ENCODE results near the gene DHRSX. TPM values are rescaled to one million over a fixed set of nuclear protein-coding genes. Genes with fewer than 3 reads are reported as not detected.
A peak's percentile ranks its signal among the peaks of the same experiment; 100 is the strongest.

The DHRSX gene
- polyA plus RNA-seq, 2 of the 4 experiments (the other 2 are of a cell fraction) = 32.1 to 56.3 TPM

DNA sequence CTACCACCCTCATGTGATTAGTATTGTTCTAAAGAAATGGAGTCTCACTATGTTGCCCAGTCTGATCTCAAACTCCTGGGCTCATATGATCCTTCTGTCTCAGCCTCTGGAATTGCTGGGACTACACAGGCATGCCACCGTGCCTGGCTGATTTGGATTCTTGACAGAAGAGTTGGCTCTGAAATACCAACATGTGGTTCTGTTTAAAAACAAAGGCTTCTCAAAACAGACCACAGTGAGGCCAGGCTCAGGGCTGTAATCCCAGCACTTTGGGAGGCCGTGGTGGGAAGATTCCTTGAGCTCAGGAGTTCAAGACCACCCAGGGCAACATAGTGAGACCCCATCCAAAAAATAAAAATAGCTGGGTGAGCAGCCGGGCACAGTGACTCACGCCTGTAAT lies 126.7 kb downstream of the DHRSX start (continued):
- TF ChIP-seq, protein P1, sequence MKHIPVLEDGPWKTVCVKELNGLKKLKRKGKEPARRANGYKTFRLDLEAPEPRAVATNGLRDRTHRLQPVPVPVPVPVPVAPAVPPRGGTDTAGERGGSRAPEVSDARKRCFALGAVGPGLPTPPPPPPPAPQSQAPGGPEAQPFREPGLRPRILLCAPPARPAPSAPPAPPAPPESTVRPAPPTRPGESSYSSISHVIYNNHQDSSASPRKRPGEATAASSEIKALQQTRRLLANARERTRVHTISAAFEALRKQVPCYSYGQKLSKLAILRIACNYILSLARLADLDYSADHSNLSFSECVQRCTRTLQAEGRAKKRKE (CRISPR knock-in tag; IDR thresholded peaks at IDR 0.05; ENCODE audit: low read depth) = no peak

DNA sequence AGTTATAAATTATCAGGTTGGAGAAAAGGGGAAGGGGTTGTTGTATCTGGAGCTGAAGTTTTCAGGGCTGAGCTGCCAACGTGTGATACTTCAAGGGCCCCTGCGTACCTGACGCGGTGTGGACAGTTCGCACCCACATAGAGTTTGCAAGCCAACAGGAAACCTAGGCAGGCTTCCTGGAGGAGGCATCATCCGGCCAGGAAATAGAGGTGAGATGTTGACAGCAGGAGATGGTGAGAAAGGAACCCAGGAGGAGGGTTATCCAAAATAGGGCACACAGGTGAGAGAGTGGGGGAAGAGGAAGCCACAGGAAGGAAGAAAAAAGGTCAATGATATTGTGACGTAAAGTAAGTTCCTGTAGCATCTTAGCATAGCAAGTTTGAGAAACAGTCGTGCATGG lies 127.2 kb downstream of the DHRSX start:
- Histone ChIP-seq H3K4me2 (no peak overlapping the region), H3K9me3 (no peaks in the 10 kb centered on the region), H3K27ac (no peak overlapping the region), H3K4me3 (no peak overlapping the region), H3K4me1 (no peaks in the 10 kb centered on the region)
- POLR2A ChIA-PET = no interaction called here
- FAIRE-seq = no peak
- WGBS (ENCODE audit: missing lambda C conversion rate) = 90% methylated on average over 8 of the region's 8 CpGs
- ATAC-seq = no peak
- TF ChIP-seq, protein P2, sequence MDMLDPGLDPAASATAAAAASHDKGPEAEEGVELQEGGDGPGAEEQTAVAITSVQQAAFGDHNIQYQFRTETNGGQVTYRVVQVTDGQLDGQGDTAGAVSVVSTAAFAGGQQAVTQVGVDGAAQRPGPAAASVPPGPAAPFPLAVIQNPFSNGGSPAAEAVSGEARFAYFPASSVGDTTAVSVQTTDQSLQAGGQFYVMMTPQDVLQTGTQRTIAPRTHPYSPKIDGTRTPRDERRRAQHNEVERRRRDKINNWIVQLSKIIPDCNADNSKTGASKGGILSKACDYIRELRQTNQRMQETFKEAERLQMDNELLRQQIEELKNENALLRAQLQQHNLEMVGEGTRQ (IDR thresholded peaks at IDR 0.05) = no peak
- peak; percentile 95 for TF ChIP-seq ZFP36 (IDR thresholded peaks at IDR 0.05; ENCODE audit: borderline replicate concordance, partially characterized antibody)
- DNase-seq (ENCODE audit: low read depth in 1 of 2, low spot score in 1 of 2) = no peak
- CTCF ChIA-PET = no interaction called here

DNA sequence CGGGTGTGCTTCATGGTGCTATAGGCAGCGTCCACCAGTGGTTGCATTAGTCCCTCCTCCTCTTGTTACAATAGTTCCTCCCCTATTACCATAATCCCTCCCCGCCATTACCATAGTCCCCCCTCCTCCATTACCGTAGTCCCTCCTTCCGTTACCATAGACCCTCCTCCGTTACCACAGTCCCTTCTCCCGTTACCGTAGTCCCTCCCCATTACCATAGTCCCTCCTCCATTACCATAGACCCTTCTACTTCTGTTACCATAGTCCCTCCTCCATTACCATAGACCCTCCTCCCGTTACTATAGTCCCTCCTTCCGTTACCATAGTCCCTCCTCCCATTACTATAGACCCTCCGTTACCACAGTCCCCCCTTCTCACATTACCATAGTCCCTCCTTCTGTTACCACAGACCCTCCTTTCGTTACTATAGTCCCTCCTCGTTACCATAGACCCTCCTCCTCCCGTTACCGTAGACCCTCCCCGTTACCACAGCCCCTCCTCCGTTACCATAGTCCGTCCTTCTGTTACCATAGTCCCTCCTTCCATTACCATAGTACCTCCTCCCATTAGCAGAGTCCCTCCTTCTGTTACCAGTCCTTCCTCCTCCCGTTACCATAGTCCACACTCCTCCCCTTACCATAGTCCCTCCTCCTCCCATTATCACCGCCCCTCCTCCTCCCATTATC lies 129.6 kb downstream of the DHRSX start:
- no peaks in the 10 kb centered on the region for H3K9me3 ChIP-seq
- no peak overlapping the region for H3K27ac ChIP-seq
- no peak for DNase-seq (ENCODE audit: low read depth in 1 of 2, low spot score in 1 of 2)
- CTCF ChIA-PET = no interaction called here
- no peak for FAIRE-seq
- H3K4me2 ChIP-seq = no peak overlapping the region
- POLR2A ChIA-PET = no interaction called here
- peak; percentile 43 to 54; a peak in 3 of 6 replicates for ATAC-seq
- no peak overlapping the region for H3K4me3 ChIP-seq
- WGBS (ENCODE audit: missing lambda C conversion rate) = 87% methylated on average over 20 of the region's 20 CpGs
- H3K4me1 ChIP-seq = no peaks in the 10 kb centered on the region
- TF ChIP-seq FOSL2 (IDR thresholded peaks at IDR 0.05) (no peak), FOSL2 (CRISPR knock-in tag; IDR thresholded peaks at IDR 0.05) (no peak), ZFP36 (IDR thresholded peaks at IDR 0.05; ENCODE audit: borderline replicate concordance, partially characterized antibody) (no peak), GATA3 (IDR thresholded peaks at IDR 0.05; ENCODE audit: borderline replicate concordance) (no peak), RNF2 (IDR thresholded peaks at IDR 0.05; ENCODE audit: borderline replicate concordance, low read depth) (no peak), POLR2A (IDR thresholded peaks at IDR 0.05; ENCODE audit: low read length) (no peak), ZNF302 (CRISPR knock-in tag; IDR thresholded peaks at IDR 0.05) (no peak), CBX2 (IDR thresholded peaks at IDR 0.05; ENCODE audit: borderline replicate concordance, low read depth) (no peak), ESRRA (IDR thresholded peaks at IDR 0.05; ENCODE audit: borderline replicate concordance, low read length) (no peak), EP300 (IDR thresholded peaks at IDR 0.05) (no peak), MAFK (IDR thresholded peaks at IDR 0.05; ENCODE audit: partially characterized antibody) (no peak), FOSB (CRISPR knock-in tag; IDR thresholded peaks at IDR 0.05) (no peak)
- TF ChIP-seq, protein P3, sequence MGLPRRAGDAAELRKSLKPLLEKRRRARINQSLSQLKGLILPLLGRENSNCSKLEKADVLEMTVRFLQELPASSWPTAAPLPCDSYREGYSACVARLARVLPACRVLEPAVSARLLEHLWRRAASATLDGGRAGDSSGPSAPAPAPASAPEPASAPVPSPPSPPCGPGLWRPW (IDR thresholded peaks at IDR 0.05) = no peak
- TF ChIP-seq, protein P4, sequence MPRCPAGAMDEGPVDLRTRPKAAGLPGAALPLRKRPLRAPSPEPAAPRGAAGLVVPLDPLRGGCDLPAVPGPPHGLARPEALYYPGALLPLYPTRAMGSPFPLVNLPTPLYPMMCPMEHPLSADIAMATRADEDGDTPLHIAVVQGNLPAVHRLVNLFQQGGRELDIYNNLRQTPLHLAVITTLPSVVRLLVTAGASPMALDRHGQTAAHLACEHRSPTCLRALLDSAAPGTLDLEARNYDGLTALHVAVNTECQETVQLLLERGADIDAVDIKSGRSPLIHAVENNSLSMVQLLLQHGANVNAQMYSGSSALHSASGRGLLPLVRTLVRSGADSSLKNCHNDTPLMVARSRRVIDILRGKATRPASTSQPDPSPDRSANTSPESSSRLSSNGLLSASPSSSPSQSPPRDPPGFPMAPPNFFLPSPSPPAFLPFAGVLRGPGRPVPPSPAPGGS (IDR thresholded peaks at IDR 0.05) = no peak

DNA sequence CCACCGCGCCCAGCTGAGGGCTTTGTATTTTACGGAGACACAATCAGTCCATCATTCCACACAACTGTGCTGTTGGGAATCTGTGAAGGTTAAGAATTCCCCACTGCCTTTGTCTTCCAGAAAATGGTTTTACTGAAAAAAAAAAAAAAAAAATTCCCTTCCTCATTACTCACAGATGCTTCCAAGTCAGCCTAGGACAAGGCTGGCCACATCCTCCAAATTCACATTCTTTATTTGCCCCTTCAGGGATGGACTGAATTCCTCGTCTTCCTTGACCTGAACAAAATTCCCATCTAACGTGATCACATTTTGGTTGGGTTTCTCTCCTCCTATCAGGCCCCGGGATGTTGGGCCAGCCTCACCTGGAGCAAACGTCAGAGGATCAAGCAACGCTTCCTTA lies 130.3 kb downstream of the DHRSX start:
- Histone ChIP-seq H3K27ac (no peak overlapping the region), H3K9me3 (no peaks in the 10 kb centered on the region), H3K4me1 (no peaks in the 10 kb centered on the region), H3K4me2 (no peak overlapping the region), H3K4me3 (no peak overlapping the region)
- FAIRE-seq (no peak), ATAC-seq (peak in 1 of 2 experiments; percentile 54; a peak in 3 of 6 replicates), DNase-seq (ENCODE audit: low read depth in 1 of 2, low spot score in 1 of 2) (no peak)
- CTCF ChIA-PET = no interaction called here
- TF ChIP-seq HOXB5 (CRISPR knock-in tag; IDR thresholded peaks at IDR 0.05) = no peak
- TF ChIP-seq PHF8 (IDR thresholded peaks at IDR 0.05; ENCODE audit: borderline replicate concordance, low read depth) = no peak
- TF ChIP-seq JUNB (IDR thresholded peaks at IDR 0.05) = no peak
- TF ChIP-seq, protein P2 (IDR thresholded peaks at IDR 0.05) = no peak
- no peak for TF ChIP-seq CEBPB (IDR thresholded peaks at IDR 0.05)
- TF ChIP-seq SMC3 (IDR thresholded peaks at IDR 0.05) = no peak
- no peak for TF ChIP-seq ESRRA (IDR thresholded peaks at IDR 0.05; ENCODE audit: borderline replicate concordance, low read length)
- TF ChIP-seq HEYL (CRISPR knock-in tag; IDR thresholded peaks at IDR 0.05) = no peak
- TF ChIP-seq, protein P5, sequence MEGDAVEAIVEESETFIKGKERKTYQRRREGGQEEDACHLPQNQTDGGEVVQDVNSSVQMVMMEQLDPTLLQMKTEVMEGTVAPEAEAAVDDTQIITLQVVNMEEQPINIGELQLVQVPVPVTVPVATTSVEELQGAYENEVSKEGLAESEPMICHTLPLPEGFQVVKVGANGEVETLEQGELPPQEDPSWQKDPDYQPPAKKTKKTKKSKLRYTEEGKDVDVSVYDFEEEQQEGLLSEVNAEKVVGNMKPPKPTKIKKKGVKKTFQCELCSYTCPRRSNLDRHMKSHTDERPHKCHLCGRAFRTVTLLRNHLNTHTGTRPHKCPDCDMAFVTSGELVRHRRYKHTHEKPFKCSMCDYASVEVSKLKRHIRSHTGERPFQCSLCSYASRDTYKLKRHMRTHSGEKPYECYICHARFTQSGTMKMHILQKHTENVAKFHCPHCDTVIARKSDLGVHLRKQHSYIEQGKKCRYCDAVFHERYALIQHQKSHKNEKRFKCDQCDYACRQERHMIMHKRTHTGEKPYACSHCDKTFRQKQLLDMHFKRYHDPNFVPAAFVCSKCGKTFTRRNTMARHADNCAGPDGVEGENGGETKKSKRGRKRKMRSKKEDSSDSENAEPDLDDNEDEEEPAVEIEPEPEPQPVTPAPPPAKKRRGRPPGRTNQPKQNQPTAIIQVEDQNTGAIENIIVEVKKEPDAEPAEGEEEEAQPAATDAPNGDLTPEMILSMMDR (IDR thresholded peaks at IDR 0.05) = no peak
- TF ChIP-seq JUN (IDR thresholded peaks at IDR 0.05) = no peak
- no peak for TF ChIP-seq POLR2AphosphoS2 (conservative IDR thresholded peaks at IDR 0.05; ENCODE audit: low read length)
- no peak for TF ChIP-seq NR3C1 (IDR thresholded peaks at IDR 0.05)
- TF ChIP-seq RNF2 (IDR thresholded peaks at IDR 0.05; ENCODE audit: borderline replicate concordance, low read depth) = no peak
- TF ChIP-seq CHD2 (IDR thresholded peaks at IDR 0.05; ENCODE audit: low read length, partially characterized antibody) = no peak
- TF ChIP-seq TP53 (CRISPR knock-in tag; IDR thresholded peaks at IDR 0.05) = no peak
- 81% methylated on average over 8 of the region's 8 CpGs for WGBS (ENCODE audit: missing lambda C conversion rate)
- POLR2A ChIA-PET = no interaction called here

All from A549 (cell line).